A204.1 (cell line): ENCODE measurements around the gene TANGO2.

ENCODE experiments used
- FAIRE-seq: peaks from 2 replicates; lab custom pipeline; 2012; peaks lifted over from hg19 to GRCh38; lab: Jason Lieb, UNC

TANGO2 gene

GRCh38 chr22:20013382-20013871, 7.5 kb upstream of the TANGO2 start:
- FAIRE-seq = no peak

- FAIRE-seq = no peak
These were observed 6.3 kb upstream of the TANGO2 start for GRCh38 chr22:20014526-20015186.

GRCh38 chr22:20015187-20015625, 5.7 kb upstream of the TANGO2 start:
- FAIRE-seq = no peak

- FAIRE-seq = no peak
These were observed 4.8 kb upstream of the TANGO2 start for GRCh38 chr22:20015971-20016733.

DNA sequence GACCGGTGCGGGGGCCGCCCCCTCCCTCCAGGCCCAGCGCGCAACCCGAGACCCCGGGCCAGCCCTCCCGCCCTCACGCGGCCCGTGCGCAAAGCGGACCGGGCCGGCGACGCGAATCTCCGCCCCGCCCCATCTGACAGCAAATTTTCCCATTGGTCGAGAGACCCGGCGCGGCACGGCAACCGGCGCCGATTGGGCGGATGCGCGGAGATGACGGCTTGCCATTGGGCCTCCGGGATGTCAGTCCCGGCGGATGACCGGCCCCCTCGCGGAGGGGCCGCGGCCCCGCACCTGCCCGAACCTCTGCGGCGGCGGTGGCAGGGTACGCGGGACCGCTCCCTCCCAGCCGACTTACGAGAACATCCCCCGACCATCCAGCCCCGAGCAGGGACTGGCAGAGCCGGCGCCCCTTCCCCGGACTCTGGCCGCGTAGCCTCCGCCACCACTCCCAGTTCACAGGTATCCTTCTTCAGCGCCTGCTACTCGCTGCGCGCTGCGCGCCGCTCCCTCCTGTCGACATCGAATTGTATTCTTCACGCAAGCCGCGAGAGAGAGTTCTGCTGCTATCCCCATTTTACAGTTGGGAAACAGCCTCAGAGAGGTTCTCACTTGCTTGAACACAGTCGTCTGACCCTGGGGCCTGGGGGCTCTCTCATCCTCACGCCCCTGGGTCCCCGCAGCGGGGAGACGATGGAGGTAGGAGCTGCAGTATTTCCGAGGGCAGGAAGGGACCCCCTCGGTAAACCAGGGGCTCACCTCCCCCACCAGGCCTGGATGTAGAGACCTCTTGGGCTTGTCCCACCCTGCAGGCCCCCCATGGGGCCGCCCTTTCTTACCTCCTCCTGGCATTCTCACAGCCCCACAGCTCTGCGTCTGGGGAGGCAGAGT, 3.9 kb upstream of the TANGO2 start, which contains the start of gene ARVCF:
ARVCF (minus strand) TSS at position 90 of the 888 bp plus-strand sequence. CDS start 26,029 bp downstream, outside the sequence.
- FAIRE-seq = no peak

DNA sequence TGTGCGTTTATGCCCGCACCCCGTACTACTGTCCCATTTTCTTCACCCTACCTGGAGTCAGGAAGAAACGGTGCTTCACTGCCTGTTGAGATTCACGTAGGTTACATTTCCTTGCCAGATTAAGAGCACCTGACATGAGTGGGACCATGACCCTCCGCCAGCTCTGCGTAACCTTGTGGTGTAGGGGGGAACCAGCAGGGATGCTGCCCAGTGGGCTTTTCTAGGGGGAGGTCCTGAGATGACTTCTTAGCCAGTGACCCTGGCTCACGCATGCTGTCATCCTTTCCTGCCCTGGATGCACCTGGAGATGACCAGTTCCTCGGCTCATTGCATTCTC, 3.3 kb upstream of the TANGO2 start:
- no peak for FAIRE-seq

GRCh38 chr22:20018001-20018400, 2.9 kb upstream of the TANGO2 start:
- no peak for FAIRE-seq

DNA sequence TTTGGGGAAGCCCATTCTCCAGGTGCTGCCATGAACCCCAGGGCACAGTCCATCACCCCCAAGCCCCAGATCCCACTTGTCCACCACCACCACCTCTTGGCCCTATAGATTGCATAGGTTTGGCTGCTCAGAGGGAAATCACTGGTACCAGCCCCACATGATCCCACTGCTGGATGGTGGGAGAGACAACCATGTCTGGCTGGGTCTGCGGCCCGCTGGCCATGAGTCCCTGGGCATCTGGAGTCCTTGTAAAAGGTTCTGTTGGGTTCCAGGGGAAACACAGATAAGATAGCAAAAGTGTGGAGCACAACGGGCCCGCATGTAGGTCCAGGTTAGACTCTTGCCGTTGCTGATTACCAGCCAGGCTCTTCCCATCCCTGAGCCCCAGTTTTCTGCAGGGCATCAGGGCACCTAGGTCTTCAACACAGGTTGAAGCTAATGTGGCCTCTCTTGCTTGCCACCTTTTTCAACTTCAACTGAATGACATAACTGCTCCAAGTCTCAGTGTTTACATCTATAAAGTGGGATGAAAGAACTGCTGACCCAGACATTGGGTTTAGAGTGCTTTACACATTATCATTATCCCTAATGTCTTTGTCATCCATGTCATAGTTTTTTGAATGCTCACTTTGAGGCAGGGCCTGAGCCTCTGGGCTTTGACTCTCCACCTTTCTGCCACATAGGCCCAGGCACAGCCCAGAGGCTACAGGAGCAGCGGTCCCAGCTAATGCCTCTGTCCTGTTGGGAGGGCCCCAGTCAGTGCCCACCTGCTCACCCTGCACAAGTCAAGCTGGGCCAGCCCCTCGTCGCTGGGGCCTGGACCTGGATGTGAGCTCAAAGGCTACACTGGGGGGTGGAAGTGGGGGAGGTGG, 1.0 kb upstream of the TANGO2 start:
- no peak for FAIRE-seq

- FAIRE-seq = no peak
These were observed 579 bp downstream of the TANGO2 start for GRCh38 chr22:20021196-20022181.

DNA sequence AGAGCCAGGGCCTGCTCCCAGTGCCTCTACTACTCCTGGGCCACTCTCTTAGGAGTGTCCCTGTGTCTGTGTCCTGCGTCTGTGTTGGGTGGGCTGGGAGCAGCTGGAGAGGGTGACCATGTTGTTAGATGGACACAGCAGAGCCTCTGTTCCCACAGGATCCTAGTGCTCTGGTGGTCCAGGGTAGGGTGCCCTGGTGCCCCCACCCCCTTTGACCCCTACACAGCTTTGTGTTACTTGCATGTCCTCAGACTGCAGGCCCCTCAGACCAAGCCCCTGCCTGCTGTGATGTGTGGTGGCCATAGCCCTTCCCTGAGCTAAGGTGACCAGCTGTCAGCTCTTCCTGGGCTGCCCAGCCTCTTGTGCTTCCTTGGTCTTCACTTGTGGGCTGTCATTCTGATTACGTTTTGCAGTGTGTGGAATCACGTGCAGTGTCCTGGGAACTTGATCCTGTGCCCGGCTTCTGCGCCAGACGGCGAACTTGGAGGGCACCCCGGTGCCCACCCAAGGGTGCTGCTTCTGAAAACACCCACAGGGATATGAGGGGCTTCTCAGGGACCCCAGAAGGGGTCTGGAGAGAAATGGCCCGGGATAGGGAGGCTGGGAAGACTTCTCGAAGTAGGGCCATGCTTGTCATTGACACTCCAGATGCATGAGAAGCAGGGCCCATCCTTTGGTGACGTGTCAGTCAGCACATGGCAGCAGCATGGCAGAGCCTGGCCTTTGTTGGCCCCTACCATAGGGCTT, 1.5 kb downstream of the TANGO2 start:
- FAIRE-seq = no peak

- no peak for FAIRE-seq
These were observed 2.2 kb downstream of the TANGO2 start for GRCh38 chr22:20022978-20023613.

- FAIRE-seq = no peak
These were observed 3.3 kb downstream of the TANGO2 start for GRCh38 chr22:20024225-20024624.

DNA sequence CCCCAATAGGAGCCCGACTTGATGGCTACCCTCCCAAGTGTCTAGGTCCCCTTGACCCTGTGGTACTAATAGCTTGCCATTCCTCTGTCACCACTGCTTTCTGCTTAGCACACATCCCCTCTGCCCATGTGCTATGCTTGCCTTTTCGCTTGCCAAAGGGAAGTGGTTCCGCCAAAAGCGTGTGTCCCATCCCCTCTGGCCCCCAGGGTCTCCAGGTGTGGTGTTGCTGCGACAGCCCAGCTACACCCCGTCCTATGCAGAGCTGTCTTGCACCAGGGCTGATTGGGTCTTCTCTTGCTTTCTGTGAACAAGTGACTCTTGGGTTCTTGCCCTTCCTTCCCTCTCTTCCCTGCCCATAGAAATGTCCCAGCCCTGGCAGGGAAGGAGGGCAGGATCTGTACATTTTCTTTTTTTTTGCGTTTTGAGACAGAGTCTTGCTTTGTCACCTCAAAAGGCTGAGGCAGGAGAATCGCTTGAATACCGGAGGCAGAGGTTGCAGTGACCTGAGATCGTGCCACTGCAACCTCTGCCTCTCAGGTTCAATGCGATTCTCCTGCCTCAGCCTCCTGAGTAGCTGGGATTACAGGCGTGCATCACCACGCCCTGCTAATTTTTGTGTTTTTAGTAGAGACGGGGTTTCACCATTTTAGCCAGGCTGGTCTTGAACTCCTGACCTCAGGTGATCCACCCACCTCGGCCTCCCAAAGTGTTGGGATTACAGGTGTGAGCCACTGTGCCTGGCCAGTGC, 3.9 kb downstream of the TANGO2 start:
- no peak for FAIRE-seq

DNA sequence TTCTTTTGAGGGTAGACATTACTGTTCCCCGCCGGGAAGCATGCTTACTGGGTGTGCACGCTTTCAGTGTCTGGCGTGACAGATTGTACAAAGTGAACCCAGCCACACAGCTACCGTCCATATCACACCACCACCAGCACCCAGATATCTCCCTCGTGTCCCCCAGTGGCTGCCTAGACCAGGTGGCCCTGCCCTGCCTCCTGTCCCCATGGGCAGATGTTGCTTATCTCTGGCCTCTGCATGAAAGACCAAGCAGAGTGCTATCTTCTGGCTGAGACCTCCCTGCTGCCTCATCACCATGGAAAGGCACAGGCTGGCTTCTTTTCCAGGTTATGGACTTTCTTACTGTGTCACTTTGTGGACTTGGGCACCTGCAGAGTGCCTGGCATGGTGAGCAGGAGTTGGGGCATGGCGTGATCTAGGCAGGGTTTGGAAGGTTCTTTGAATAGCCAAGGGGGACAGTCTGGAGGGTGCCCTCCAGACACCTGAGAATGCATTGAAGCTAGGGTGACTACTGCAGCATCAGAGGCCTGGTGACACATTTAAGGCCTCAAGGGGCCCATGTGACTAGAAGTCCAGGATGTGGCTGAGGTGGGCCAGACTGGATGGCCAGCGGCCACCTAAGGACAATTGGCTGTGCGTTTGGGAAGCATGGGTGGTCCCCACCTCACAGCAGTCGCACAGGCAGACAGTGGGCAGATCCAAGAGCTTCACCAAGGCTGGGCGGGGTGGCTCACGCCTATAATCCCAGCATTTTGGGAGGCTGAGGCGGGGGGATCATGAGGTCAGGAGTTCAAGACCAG, 4.7 kb downstream of the TANGO2 start:
- no peak for FAIRE-seq

GRCh38 chr22:20026204-20026908, 5.4 kb downstream of the TANGO2 start:
- FAIRE-seq = no peak

GRCh38 chr22:20026996-20027601, 6.2 kb downstream of the TANGO2 start:
- FAIRE-seq = no peak
